DMS153 treated with DMSO at 0.1 percent for 48 hours (cell line): ENCODE data around the gene THAP11.
A peak's percentile ranks its signal among the peaks of the same experiment; 100 is the strongest.

Experiments used
- DNase-seq: peaks from one replicate; lab custom pipeline; 2025; ENCODE audit not compliant: unreplicated experiment; lab: John Stamatoyannopoulos, UW

THAP11 gene

GRCh38 chr16:67883146-67883871, 41.2 kb downstream of the THAP11 start:
- DNase-seq = no peak

- peak; percentile 68 for DNase-seq
These were observed 41.7 kb downstream of the THAP11 start for GRCh38 chr16:67883872-67884261.

GRCh38 chr16:67884684-67885083, 42.6 kb downstream of the THAP11 start, which contains the start of gene NRN1L:
NRN1L (plus strand) TSS chr16:67884885; CDS start chr16:67884904, 19 bp downstream.
- peak; percentile 66 for DNase-seq

- DNase-seq = no peak
These were observed 43.4 kb downstream of the THAP11 start for GRCh38 chr16:67885545-67885944.

DNA sequence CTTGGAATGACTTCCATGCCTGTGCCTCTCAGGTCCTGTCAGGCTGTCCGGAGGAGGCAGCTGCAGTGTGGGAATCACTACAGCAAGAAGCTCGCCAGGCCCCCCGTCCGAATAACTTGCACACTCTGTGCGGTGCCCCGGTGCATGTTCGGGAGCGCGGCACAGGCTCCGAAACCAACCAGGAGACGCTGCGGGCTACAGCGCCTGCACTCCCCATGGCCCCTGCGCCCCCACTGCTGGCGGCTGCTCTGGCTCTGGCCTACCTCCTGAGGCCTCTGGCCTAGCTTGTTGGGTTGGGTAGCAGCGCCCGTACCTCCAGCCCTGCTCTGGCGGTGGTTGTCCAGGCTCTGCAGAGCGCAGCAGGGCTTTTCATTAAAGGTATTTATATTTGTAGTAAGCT, 43.9 kb downstream of the THAP11 start:
- no peak for DNase-seq

DNA sequence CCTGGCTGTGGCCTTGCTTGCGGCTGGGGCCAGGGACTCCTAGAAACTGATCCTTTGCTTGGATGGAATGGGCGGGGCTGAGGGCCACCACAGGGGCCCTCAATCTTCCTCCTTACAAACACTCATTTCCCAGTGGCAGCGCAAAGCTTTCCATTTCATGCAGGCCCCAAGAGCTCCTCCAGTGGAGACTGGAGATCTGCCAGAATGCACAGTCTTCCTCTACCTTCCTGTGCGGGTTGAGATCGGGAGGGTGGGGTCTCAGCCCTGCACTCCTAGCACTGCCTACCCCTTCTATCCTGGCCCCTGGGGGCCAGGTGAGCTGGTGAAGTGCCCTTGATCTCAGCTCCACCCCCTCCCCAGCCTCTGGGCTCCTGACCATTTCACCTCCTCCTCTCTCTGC, 44.3 kb downstream of the THAP11 start:
- no peak for DNase-seq

DNA sequence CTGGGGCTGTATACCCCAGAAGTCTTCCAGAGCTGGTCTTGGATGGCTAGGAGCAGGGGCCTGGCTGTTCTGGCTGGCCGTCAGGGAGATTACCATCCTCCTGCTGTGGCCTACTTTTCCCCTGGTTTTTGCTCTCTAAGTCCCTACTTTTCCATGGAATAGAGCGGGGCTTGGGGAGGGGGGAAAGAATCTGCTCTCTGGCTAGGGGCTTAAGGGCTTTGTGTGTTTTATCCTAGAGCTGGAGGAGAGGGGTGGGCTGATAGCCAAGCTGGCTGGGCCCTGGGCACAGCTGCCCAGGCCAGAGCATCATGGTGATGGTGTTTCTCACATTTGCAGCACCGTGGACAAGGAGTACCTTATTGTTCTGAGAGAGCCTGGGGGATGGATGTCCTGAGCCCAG, 46.2 kb downstream of the THAP11 start:
- DNase-seq = no peak

- no peak for DNase-seq
These were observed 50.3 kb downstream of the THAP11 start for GRCh38 chr16:67892375-67892774.

- DNase-seq = peak; percentile 86
These were observed 51.0 kb downstream of the THAP11 start, which contains the start of gene PSKH1 for GRCh38 chr16:67892899-67893742. PSKH1 (plus strand) TSS chr16:67893254; CDS start chr16:67908750, 15,496 bp downstream.
